Astrocyte (in vitro differentiated cells and primary cell): ENCODE measurements around the gene LSP1. TPM values are rescaled to one million over a fixed set of nuclear protein-coding genes. Genes with fewer than 3 reads are reported as not detected.

Experiments used
- DNase-seq: peaks from one replicate; pipeline ENCODE4 v3.0.0-alpha.2; 2010; ENCODE audit warnings: low read depth
- FAIRE-seq: peaks from 2 replicates; lab custom pipeline; 2011; peaks lifted over from hg19 to GRCh38; lab: Jason Lieb, UNC
- H2AFZ ChIP-seq: 2 replicates; pipeline ENCODE4 v1.6.0; 2012; ENCODE audit warnings: low read depth, low read length, inconsistent platforms
- H3K27ac ChIP-seq: 2 replicates; pipeline ENCODE4 v1.5.1; 2011; ENCODE audit warnings: low read depth, low read length, inconsistent platforms
- H3K27me3 ChIP-seq: 2 replicates; pipeline ENCODE4 v1.6.0; 2011; ENCODE audit warnings: low read length, inconsistent platforms; ENCODE audit not compliant: insufficient read depth
- H3K36me3 ChIP-seq: 2 replicates; pipeline ENCODE4 v1.5.1; 2011; ENCODE audit warnings: low read length, inconsistent platforms; ENCODE audit not compliant: insufficient read depth
- H3K4me1 ChIP-seq: 2 replicates; pipeline ENCODE4 v1.5.1; 2011; ENCODE audit warnings: low read length, inconsistent platforms; ENCODE audit not compliant: insufficient read depth
- H3K4me2 ChIP-seq: 2 replicates; pipeline ENCODE4 v1.6.0; 2012; ENCODE audit warnings: low read length, inconsistent platforms
- H3K4me3 ChIP-seq: 2 replicates; pipeline ENCODE4 v1.5.1; 2011; ENCODE audit warnings: low read depth, mild to moderate bottlenecking, low read length, inconsistent platforms; ENCODE audit not compliant: insufficient read depth
- H3K79me2 ChIP-seq: 2 replicates; pipeline ENCODE4 v1.6.0; 2012; ENCODE audit warnings: mild to moderate bottlenecking, low read length, inconsistent platforms; ENCODE audit not compliant: insufficient read depth
- H3K9ac ChIP-seq: 2 replicates; pipeline ENCODE4 v1.6.0; 2012; ENCODE audit warnings: mild to moderate bottlenecking, low read length, inconsistent platforms
- H3K9me3 ChIP-seq: 2 replicates; pipeline ENCODE4 v1.5.1; 2012; ENCODE audit warnings: low read depth, mild to moderate bottlenecking, low read length, inconsistent platforms; ENCODE audit not compliant: insufficient read depth
- H4K20me1 ChIP-seq: 2 replicates; pipeline ENCODE4 v1.6.0; 2012; ENCODE audit warnings: low read length, inconsistent platforms; ENCODE audit not compliant: insufficient read depth
- H3K27ac Mint-ChIP-seq: one replicate; pipeline ENCODE4 v1.8.0; 2021; ENCODE audit warnings: mild to moderate bottlenecking, mixed read lengths; ENCODE audit not compliant: unreplicated experiment
- H3K27me3 Mint-ChIP-seq: one replicate; pipeline ENCODE4 v1.8.0; 2021; ENCODE audit warnings: low read depth, mixed read lengths; ENCODE audit not compliant: unreplicated experiment
- H3K36me3 Mint-ChIP-seq: one replicate; pipeline ENCODE4 v1.8.0; 2021; ENCODE audit warnings: low read depth, mixed read lengths; ENCODE audit not compliant: unreplicated experiment
- H3K4me1 Mint-ChIP-seq: one replicate; pipeline ENCODE4 v1.8.0; 2021; ENCODE audit warnings: low read depth, mixed read lengths; ENCODE audit not compliant: unreplicated experiment
- H3K4me3 Mint-ChIP-seq: one replicate; pipeline ENCODE4 v1.8.0; 2021; ENCODE audit warnings: mild to moderate bottlenecking, moderate library complexity, mixed read lengths; ENCODE audit not compliant: unreplicated experiment
- H3K9me3 Mint-ChIP-seq: one replicate; pipeline ENCODE4 v1.8.0; 2021; ENCODE audit warnings: mild to moderate bottlenecking, mixed read lengths; ENCODE audit not compliant: unreplicated experiment
- CTCF ChIP-seq: IDR thresholded peaks from 2 replicates; pipeline ENCODE4 v1.5.1; 2011; ENCODE audit warnings: low read depth, mild to moderate bottlenecking, inconsistent platforms, low read length, moderate library complexity; ENCODE audit not compliant: insufficient read depth
- EZH2 ChIP-seq: IDR thresholded peaks from 2 replicates; pipeline ENCODE4 v1.6.1; 2012; ENCODE audit warnings: mild to moderate bottlenecking, low read length, inconsistent platforms; ENCODE audit not compliant: insufficient read depth
- total RNA-seq: library from RNA; stranded (reverse); gene quantifications from 2 replicates; pipeline ENCODE4 v1.2.1, GENCODE V29; 2021

Gene LSP1
- total RNA-seq, 1 donor from 2014 or later, result 1.3 TPM

GRCh38 chr11:1920909-1921573 is 68.2 kb downstream of the LSP1 start:
- Histone ChIP-seq H2AFZ (no peak overlapping the region), H3K9me3 (no peaks in the 10 kb centered on the region), H3K36me3 (no peaks in the 10 kb centered on the region), H4K20me1 (no peaks in the 10 kb centered on the region), H3K27ac (no peak overlapping the region), H3K4me3 (no peak overlapping the region), H3K27me3 (peaks cover 2% of the 10 kb centered on the region), H3K79me2 (no peaks in the 10 kb centered on the region), H3K9ac (no peak overlapping the region), H3K4me2 (no peak overlapping the region), H3K4me1 (no peaks in the 10 kb centered on the region)
- H3K4me1 Mint-ChIP-seq, result peaks cover 4% of the 10 kb centered on the region
- no peak overlapping the region for H3K27ac Mint-ChIP-seq
- peaks cover 11% of the 10 kb centered on the region for H3K27me3 Mint-ChIP-seq
- no peaks in the 10 kb centered on the region for H3K9me3 Mint-ChIP-seq
- DNase-seq (no peak), FAIRE-seq (no peak)
- H3K4me3 Mint-ChIP-seq, result no peak overlapping the region
- no peaks in the 10 kb centered on the region for H3K36me3 Mint-ChIP-seq
- TF ChIP-seq EZH2 (no peak), CTCF (no peak)

- H3K79me2 ChIP-seq, result no peaks in the 10 kb centered on the region
- H3K27me3 ChIP-seq, result peaks cover 2% of the 10 kb centered on the region
- H3K36me3 ChIP-seq, result no peaks in the 10 kb centered on the region
- DNase-seq (no peak), FAIRE-seq (no peak)
- Mint-ChIP-seq H3K4me3 (no peak overlapping the region), H3K36me3 (no peaks in the 10 kb centered on the region), H3K27me3 (peaks cover 14% of the 10 kb centered on the region), H3K27ac (no peak overlapping the region), H3K9me3 (no peaks in the 10 kb centered on the region), H3K4me1 (peaks cover 4% of the 10 kb centered on the region)
- H3K9me3 ChIP-seq, result no peaks in the 10 kb centered on the region
- no peak for TF ChIP-seq CTCF
- TF ChIP-seq EZH2, result no peak
- no peak overlapping the region for H3K9ac ChIP-seq
- H4K20me1 ChIP-seq, result no peaks in the 10 kb centered on the region
- H3K4me2 ChIP-seq, result no peak overlapping the region
- H2AFZ ChIP-seq, result no peak overlapping the region
- H3K4me1 ChIP-seq, result no peaks in the 10 kb centered on the region
- no peak overlapping the region for H3K27ac ChIP-seq
- H3K4me3 ChIP-seq, result no peak overlapping the region
These were observed 68.8 kb downstream of the LSP1 start for GRCh38 chr11:1921574-1922141.
